Measurements from ENCODE around the gene OAS1. TPM values are rescaled to one million over a fixed set of nuclear protein-coding genes. Genes with fewer than 3 reads are reported as not detected.

OAS1 gene
- total RNA-seq, 1 experiment from 2014 or later = 0.64 TPM

DNA sequence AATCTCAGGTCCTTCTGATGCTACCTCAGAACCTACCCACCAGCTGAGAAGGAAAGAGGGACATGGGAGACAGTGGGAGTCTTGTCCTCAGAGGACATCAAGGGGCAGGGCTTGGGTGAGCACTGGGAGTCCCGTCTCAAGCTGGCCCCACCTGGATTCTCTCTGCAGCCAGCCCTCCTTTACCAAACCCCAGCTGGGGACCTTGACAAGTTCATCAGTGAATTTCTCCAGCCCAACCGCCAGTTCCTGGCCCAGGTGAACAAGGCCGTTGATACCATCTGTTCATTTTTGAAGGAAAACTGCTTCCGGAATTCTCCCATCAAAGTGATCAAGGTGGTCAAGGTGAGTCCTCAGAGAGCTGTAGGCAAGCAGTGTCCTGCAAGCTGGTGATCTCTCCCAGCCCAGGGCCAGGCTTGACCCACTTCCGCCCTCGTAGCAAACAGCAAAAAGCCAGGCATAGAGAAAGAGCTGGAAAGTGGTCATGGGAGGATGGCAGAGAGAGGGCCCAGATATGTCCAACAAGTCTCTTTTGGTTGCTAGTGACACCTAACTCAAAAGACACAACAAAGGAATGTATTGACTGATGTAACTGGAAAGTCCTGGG lies 57.4 kb downstream of the OAS1 start:
- BruUV-seq (replicated peaks) = no TSS peak
- Histone ChIP-seq H3K9me3 (ENCODE audit: control insufficient read depth in 1 of 2, insufficient read depth in 1 of 2, low read depth in 1 of 2, low read length in 2 of 2) (no peaks in the 10 kb centered on the region), H3K4me2 (ENCODE audit: low read length) (no peak overlapping the region), H3K9ac (ENCODE audit: low read length) (no peak overlapping the region), H3K36me3 (ENCODE audit: control insufficient read depth in 1 of 2, insufficient read depth in 2 of 2, low read length in 2 of 2) (peaks cover 0 to 7% of the 10 kb centered on the region in 2 experiments; a peak in 1 of 4 replicates), H4K20me1 (ENCODE audit: insufficient read depth) (no peaks in the 10 kb centered on the region), H3K9me2 (ENCODE audit: insufficient read depth) (no peaks in the 10 kb centered on the region), H3K4me1 (ENCODE audit: control insufficient read depth in 1 of 2, insufficient read depth in 2 of 2, low read length in 2 of 2) (no peaks in the 10 kb centered on the region), H3K79me2 (ENCODE audit: insufficient read depth, low read length) (no peaks in the 10 kb centered on the region), H3K27ac (ENCODE audit: low read depth, low read length) (no peak overlapping the region), H2AFZ (ENCODE audit: low read depth, low read length, poor library complexity, severe bottlenecking) (no peak overlapping the region), H3K27me3 (ENCODE audit: insufficient read depth, low read length) (no peaks in the 10 kb centered on the region), H3K4me3 (replicated peaks in 1 of 2; ENCODE audit: low read depth in 1 of 2, low read length in 2 of 2) (no peak overlapping the region)
- ChIA-PET POLR2A (no interaction called here), RAD21 (ENCODE audit: low non-redundant PET in 1 of 2, low total read pairs in 2 of 2, uncharacterized antibody in 2 of 2, unreplicated experiment in 2 of 2) (no interaction called here), CTCF (no interaction called here)
- intact Hi-C loops (cut with micrococcal nuclease) = no loop called here
- no peak for DNase-seq (ENCODE audit: low read depth, low spot score)
- no peak for ATAC-seq
- TF ChIP-seq ELF1 (IDR thresholded peaks at IDR 0.05; ENCODE audit: borderline replicate concordance, low read depth) = no peak
- TF ChIP-seq RAD21 (IDR thresholded peaks at IDR 0.05; ENCODE audit: low read depth) = no peak
- no peak for TF ChIP-seq ZFX (IDR thresholded peaks at IDR 0.05)
- no peak for TF ChIP-seq EZH2 (IDR thresholded peaks at IDR 0.05)
- TF ChIP-seq SIN3A (IDR thresholded peaks at IDR 0.05; ENCODE audit: low read depth) = no peak
- no peak for TF ChIP-seq ZNF274 (IDR thresholded peaks at IDR 0.05; ENCODE audit: low read depth, low read length)
- TF ChIP-seq CEBPB (IDR thresholded peaks at IDR 0.05; ENCODE audit: low read depth) = no peak

DNA sequence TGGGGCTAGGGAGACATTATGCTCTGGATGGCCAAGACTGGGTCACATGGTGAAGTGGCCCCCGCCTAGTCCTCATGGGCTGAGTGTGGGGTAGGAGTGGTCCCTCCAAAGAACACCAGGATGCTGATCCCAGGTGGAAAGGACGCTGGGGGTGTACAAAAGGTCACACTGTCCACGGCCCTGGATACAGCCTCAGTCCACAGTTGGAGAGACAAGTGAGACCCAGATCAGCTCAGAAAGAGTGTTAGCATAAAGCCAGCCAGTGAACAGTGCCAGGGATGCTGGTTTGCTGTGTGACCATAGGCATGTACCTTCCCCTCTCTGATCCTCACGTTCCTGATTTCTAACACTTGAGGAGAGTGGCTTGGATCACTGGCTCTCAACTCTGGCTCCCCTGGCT lies 58.2 kb downstream of the OAS1 start:
- peaks cover 0 to 7% of the 10 kb centered on the region in 2 experiments; a peak in 1 of 4 replicates for H3K36me3 ChIP-seq (ENCODE audit: control insufficient read depth in 1 of 2, insufficient read depth in 2 of 2, low read length in 2 of 2)
- ChIA-PET CTCF (no interaction called here), POLR2A (no interaction called here)

More for the DNA sequence above, 58.2 kb downstream of the OAS1 start:
- DNase-seq (ENCODE audit: low read depth, low spot score) (no peak), ATAC-seq (no peak)
- Histone ChIP-seq H3K4me1 (ENCODE audit: control insufficient read depth in 1 of 2, insufficient read depth in 2 of 2, low read length in 2 of 2) (no peaks in the 10 kb centered on the region), H2AFZ (ENCODE audit: low read depth, low read length, poor library complexity, severe bottlenecking) (no peak overlapping the region), H3K27ac (ENCODE audit: low read depth, low read length) (no peak overlapping the region), H3K4me2 (ENCODE audit: low read length) (no peak overlapping the region), H4K20me1 (ENCODE audit: insufficient read depth) (no peaks in the 10 kb centered on the region), H3K9me3 (ENCODE audit: control insufficient read depth in 1 of 2, insufficient read depth in 1 of 2, low read depth in 1 of 2, low read length in 2 of 2) (no peaks in the 10 kb centered on the region), H3K9ac (ENCODE audit: low read length) (no peak overlapping the region), H3K9me2 (ENCODE audit: insufficient read depth) (no peaks in the 10 kb centered on the region), H3K27me3 (ENCODE audit: insufficient read depth, low read length) (no peaks in the 10 kb centered on the region), H3K4me3 (replicated peaks in 1 of 2; ENCODE audit: low read depth in 1 of 2, low read length in 2 of 2) (no peak overlapping the region), H3K79me2 (ENCODE audit: insufficient read depth, low read length) (no peaks in the 10 kb centered on the region)
- TF ChIP-seq JUND (IDR thresholded peaks at IDR 0.05) = no peak
- TF ChIP-seq EZH2 (IDR thresholded peaks at IDR 0.05) = no peak
- TF ChIP-seq SIN3A (IDR thresholded peaks at IDR 0.05; ENCODE audit: low read depth) = no peak
- TF ChIP-seq, protein P1, sequence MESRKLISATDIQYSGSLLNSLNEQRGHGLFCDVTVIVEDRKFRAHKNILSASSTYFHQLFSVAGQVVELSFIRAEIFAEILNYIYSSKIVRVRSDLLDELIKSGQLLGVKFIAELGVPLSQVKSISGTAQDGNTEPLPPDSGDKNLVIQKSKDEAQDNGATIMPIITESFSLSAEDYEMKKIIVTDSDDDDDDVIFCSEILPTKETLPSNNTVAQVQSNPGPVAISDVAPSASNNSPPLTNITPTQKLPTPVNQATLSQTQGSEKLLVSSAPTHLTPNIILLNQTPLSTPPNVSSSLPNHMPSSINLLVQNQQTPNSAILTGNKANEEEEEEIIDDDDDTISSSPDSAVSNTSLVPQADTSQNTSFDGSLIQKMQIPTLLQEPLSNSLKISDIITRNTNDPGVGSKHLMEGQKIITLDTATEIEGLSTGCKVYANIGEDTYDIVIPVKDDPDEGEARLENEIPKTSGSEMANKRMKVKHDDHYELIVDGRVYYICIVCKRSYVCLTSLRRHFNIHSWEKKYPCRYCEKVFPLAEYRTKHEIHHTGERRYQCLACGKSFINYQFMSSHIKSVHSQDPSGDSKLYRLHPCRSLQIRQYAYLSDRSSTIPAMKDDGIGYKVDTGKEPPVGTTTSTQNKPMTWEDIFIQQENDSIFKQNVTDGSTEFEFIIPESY (IDR thresholded peaks at IDR 0.05; ENCODE audit: extremely low read depth, insufficient replicate concordance, low read length) = no peak
- no peak for TF ChIP-seq POLR2AphosphoS5 (IDR thresholded peaks at IDR 0.05; ENCODE audit: low read depth, low read length)
- RAD21 ChIA-PET (ENCODE audit: low non-redundant PET in 1 of 2, low total read pairs in 2 of 2, uncharacterized antibody in 2 of 2, unreplicated experiment in 2 of 2) = no interaction called here
- no TSS peak for BruUV-seq (replicated peaks)
- intact Hi-C loops (cut with micrococcal nuclease) = no loop called here
